GM20431 (cell line): ENCODE results near the gene IFT80.
"Not testable (repeated sequence)": the region's sequence is repeated elsewhere in the genome, so short reads cannot be mapped to it uniquely, and the experiment has no call there.

ENCODE experiments used
- in situ Hi-C: fragments of 300-500 bp; cut with MseI, MboI; formaldehyde crosslinking; loops from one replicate; pipeline ENCODE4 v1.15.0; 2020; ENCODE audit warnings: low sequenced_read_pairs; ENCODE audit not compliant: unreplicated experiment

The IFT80 gene

DNA sequence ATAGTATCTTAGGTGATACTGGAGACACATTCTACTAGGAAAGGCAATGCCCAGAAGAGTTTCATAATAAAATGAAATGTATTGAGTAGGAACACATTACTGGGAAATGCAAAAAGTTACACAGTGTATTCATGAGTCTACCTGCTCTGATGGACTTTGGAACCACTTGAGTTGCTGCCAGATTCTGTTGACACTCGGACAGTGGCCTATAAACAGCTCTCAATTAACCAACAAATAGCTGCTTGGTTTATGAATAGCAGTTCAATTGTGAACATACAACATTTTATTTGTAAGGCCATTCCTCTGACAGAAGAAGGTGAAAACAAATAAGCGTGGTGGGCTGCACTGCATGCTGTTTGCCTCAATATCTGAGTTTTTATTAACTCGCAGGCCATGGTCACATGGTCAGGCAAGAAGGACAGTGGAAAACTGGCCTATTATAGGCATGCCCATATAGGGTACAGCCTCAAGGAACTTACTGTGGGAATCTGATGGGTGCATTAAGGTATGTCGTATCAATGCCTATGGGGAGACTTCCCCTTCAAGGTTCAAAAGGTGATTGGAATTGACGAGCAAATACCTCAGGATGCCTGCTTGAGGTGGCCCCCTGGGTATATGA is 107.6 kb downstream of the IFT80 start:
- in situ Hi-C loops = no loop called here

DNA sequence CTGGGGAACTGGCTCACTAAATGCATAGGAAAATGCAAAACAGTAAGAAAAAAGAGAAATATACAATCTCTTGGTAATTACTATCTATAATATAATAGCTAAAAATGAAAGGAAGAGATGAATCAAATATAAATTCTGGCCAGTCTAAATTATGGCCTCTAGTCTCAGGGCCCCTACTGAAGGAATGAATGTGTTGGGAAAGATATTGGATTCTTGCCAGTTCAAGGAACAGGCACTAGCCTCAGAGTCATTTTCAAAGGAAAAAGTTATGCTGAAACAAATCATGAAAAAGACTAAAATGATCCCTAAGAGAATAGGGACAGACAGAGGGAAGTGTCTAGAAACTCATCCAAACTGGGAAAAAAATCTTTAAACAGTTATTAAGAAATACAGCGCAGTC is 111.4 kb downstream of the IFT80 start:
- in situ Hi-C loops = no loop called here

DNA sequence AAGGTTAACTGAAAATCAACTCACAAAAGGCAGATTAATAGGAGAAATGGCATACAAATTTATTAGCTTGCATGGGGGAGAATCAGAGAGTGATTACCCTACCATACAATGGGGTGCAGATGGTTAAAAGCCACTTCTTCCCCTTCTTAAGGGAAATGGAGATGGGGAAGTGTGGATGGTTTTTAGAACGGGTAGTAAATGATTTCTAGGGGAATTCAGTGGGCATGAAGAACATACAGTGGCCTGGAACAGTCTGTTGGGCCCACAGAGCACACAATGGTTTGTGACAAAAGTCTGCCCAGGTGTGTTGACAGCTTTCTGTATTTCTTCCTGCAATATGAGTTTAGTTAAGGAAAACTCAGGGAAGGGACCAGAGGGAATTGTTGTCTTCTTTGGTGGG is 112.8 kb downstream of the IFT80 start:
- in situ Hi-C loops = no loop called here

DNA sequence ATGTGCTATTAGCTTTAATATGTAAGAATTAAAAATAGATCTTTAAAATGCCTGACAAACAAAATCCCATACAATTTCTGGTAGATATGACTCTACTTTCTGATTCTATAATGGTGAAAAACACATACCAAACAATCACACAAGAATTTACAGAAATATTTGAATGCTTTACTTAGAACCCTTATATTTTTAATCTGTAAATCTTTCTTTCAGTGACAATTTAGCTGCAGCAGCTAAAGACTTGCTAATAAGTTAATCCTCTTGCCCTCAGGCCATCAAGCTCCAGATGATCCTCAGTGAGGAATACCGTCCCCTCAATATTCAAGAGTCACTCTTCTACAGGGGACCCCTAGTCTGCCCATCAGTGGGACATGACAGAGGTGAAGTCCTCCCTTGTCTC is 118.2 kb downstream of the IFT80 start:
- in situ Hi-C loops = no loop called here

DNA sequence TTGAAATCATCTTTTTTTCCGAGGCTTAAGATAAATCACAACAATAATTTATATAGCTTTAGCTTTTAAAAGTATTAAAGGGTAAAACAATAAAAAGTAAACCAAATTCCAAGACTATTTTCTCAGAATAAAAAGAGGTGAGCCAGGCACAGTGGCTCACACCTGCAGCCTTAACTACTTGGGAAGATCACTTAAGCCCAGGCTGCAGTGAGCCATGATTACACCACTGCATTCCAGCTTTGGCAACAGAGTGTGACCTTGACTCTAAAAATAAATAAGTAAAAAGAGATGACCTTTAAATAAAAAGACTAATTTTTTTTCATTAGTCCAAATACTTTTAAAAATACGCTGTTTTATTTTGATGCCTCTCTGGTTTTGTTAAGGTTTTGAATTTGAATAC is 119.4 kb downstream of the IFT80 start:
- in situ Hi-C loops = no loop called here

DNA sequence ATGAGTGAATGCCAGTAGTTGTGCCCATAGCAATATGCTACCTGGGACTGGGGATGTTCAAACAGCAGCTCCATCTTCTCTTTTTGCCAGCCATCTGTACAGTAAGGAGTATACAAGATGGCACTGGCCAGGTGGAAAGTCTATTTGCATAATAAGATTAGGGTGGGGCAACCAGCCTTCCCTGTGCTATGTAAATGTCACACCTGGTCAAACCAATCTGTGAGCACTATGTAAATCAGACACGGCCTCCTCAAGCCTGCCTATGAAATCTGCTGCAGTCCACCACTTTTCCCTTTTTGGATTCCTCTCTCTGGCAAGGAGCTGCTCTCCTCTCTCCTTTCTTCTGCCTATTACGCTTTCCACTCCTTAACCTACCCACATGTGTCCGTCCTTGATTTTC is 120.8 kb downstream of the IFT80 start:
- in situ Hi-C loops = no loop called here

DNA sequence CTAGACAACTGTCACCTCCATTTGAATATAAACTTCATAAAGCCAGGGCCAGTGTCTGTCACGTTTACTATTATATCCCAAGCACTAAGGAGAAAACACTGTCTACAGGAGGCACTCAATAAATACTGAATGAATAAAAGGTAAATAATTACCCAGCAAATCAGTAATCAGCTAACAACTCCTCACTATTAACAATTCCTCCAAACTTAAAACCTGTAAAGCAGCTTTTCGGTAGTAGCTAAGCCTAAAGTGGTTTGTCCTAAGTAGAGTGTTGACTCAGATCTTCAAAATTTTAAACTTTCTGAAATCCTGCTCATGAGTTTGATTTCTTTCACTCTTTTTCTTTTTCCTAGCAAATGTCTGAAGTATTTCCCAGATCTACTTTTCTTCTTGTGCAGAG is 133.9 kb downstream of the IFT80 start:
- in situ Hi-C loops = no loop called here

DNA sequence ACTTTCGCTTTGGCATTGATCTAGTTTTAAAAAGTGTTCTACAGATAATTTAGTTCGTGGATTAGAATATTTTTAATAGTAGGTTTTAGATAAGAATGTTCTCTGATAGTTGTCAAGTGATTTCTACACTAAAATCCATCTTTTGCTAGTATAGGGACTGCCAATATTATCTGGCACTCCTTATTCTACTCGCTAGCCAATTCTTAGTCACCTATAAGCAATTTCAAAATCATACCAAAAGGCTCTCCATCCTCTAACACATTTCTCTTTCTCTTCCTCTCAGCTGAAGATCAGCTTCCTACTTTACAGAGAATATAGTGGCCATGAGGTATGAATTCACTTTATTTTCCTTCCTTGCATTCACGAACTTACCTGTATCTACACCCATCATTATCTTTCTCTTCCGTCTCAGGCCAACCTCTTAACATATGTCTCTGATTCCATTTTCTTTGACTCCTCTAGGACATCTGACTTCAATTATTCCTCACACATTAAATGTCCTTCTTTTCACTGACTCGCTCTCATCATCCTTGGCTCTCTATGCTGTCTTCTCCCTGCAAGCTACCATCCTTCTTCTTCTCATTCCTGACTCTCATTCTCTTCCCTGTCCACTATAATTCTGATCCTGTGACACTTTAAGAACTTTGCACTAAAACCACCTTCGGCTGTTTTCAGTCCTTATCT is 138.3 kb downstream of the IFT80 start:
- in situ Hi-C loops = no loop called here

DNA sequence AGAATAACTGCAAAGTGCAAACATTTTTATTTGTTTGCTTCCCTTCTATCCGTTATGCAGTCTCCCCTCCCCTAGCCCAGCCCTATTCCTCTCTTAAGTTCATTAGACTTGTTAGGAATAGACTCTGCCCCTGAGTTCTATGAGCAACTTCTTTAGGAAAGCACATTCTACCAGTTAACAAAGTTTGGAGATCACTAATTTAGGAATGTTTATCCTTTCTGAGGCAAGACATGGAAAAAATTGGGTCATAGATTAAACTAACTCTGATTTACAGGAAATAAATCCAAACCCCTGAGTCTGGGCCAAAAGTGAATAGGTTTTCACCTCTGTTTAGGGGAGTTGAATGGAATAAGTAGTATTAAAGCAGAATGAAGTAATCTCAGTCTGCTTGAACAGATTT is 139.4 kb downstream of the IFT80 start:
- in situ Hi-C loops = no loop called here

DNA sequence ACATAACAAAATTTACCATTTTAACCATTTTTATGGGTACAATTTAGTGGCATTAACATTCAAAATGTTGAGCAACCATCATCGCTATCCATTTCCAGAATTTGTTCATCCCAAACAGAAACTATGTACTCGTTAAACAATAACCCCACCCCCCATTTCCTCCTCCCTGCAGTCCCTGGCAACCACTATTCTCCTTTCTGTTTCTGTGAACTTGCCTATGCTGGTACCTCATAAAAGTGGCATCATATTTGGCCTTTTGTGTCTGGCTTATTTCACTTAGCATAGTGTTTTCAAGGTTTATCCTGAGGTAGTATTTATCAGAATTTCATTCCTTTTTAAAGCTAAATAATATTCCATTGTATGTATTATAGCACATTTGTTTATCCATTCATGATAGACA is 141.4 kb downstream of the IFT80 start:
- in situ Hi-C loops = no loop called here

DNA sequence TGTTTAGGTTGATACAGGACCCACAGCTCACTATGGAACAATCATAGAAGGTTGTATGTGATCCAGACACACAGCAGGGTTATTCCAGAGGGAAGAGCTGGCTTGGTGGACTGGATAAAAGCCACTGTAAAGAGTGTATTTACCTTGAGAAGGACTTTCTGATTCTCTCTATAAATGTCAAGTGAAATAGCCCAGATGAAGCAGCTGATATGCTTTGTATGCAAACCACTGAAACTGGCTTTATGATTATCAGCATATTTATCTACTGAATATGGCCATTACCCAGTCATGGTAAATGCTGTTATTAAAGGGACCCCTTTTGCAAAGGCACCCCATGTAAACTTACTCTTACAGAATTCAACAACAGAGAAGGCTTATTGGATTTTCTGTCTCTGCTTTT is 145.7 kb downstream of the IFT80 start:
- in situ Hi-C loops = no loop called here

DNA sequence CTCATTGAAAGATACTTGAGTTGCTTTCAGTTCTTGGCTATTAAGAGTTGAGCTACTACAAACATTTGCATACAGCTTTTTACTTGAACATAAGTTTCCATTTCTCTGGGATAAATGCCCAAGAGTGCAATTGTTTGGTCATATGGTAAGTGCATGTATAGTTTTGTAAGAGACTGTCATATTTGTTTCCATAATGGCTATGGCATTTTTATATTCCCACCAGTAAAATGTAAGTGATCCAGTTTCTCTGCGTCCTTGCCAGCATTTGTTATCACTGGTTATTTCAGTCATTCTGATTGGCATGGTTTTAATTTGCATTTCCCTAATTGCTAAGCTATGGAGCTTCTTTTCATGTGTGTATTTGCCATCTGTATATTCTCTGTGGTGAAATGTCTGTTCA is 151.3 kb downstream of the IFT80 start:
- in situ Hi-C loops = no loop called here

DNA sequence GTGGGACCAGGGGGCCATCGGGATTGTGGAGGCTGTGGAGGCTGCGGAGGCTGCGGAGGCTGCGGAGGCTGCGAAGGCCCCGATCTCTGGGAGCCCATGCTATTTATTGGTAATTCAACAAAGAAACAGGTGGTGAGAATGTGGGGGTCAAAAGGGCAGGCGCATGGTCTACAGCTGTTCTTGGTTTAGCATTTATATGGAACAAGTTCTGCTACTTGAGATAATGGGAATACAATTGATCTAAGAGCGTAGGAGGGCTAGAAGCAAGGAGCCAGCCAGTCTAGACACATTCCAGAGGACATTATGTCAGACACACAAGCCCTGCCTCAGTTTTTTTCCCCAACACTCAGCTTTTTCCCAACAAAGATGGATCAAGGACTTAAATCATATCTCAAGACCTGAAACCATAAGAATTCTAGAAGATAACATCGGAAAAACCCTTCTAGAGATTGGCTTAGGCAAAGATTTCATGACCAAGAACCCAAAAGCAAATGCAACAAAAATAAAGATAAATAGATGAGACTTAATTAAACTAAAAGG is 153.7 kb downstream of the IFT80 start:
- in situ Hi-C loops = no loop called here

DNA sequence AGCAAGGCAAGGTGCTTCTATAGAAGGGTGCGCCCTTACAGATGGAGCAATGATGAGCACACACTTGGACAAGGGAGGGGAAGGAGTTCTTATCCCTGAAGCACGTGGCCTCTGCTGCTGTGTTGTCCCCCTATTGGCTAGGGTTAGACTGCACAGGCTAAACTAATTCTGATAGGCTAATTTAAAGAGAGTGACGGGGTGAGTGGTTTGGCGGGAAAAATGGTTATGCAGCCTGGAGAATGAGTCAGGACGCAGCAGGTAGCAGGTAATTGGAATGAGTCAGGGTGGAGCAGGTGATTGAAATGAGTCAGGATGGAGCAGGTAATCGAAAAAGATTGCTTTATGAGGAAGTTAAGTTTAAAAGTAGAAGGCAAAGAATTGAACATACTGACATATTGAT is 158.3 kb downstream of the IFT80 start:
- in situ Hi-C loops = not testable (repeated sequence)

DNA sequence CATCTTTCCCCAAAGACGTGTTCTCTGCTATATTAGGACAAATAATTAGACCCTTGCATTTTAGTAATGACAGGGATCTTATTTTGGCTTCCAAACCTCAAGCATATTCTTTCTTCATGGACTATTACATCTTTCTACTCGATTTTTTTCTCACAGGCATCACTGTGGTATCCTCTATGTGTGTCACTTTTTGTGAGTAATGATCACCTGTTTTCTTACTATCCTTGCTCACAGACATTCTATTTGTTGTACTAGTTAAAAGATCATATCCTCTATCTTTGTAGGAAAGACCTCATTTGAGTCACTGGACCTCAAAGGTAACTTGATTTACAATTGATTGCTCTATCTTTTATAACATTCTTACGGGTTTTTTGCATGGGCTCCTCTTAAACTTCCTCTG is 167.0 kb downstream of the IFT80 start:
- in situ Hi-C loops = no loop called here

DNA sequence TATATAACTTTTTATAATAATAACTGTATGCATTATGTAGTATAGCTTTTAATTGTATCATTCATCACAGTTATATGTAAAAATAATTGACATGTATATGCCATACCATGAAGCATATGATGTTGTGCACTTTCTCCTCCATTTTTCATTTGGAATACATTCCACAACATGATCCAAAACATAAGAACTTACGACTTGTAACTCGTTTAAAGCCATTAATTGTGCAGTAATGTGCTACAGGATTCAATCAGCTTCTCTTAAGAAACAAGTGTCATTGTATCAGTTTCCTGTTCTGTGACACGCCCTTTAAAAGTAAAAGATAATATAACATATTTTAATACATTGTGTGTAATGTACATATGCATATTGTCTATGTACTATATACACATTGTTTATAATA is 171.6 kb downstream of the IFT80 start:
- in situ Hi-C loops = no loop called here

DNA sequence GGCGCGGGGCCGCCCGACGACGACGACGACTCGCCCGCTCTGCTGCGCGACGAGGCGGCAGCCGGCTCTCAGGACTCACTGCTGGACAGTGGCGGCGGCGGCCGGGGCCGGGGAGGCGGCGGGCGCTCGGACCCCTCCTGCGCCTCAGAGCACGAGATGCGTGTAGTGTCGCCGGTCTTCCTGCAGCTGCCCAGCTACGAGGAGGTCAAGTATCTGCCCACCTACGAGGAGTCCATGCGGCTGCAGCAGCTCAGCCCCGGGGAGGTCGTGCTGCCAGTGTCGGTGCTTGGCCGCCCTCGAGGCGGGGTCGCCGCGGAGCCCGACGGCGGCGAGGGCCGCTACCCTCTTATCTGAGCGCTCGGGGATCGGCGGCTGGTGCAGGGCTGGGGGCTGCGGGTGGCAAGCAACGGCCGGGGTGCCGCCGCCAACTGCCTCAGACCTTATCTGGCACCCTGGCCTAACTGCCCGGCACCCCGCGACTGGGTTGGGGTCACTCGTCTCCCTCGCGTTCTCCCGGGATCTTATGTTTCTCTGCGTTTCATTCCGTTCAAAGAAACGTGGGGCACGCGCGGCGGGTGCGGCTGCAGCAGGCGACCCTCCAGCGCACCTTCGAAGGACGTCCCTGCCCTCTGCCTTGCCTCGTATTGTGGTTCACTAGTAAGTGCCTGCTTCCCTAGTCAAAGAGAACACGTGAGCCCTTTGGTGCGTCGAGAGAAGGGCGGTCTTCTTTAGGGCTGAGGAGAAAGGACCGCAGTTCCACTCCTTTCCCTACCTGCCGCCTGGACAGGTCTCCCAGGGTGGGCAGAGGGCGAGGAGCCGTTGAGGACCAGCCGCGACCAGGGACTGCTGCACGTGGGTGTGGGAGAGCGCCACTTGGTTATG is 172.8 kb downstream of the IFT80 start:
- in situ Hi-C loops = no loop called here

DNA sequence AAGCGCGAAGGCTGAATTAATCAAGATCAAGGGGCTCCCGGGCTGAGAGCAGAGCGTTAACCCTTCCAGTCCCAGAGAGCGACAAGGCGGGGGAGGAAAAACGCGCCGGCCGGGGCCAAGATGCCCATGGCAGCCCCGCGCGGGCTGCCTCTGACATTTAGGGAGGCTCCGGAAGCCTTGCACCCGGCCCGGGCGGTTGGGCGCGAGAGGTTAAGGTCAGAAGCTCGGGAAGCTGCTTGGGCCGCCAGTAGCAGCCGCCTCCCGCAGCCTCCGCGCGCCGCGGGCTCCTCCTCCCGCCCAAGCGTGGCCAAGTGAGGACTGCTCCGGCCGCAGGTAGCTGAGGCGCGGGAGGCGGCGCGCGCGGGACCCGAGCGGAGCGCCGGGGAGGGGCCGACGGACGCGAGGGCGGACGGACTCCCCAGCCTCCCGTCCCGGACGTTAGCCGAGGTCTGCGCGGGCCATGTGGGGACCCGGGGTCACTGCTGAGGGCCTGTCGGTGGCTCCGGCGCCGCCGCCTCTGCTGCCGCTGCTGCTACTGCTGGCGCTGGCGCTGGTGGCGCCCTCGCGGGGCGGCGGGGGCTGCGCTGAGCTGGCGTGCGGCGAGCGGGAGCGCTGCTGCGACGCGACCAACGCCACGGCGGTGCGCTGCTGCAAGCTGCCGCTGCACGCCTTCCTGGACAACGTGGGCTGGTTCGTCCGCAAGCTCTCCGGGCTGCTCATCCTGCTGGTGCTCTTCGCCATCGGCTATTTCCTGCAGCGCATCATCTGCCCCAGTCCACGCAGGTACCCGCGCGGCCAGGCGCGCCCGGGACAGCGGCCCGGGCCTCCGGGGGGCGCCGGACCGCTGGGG is 173.6 kb downstream of the IFT80 start, which contains the start of gene C3orf80:
Gene C3orf80, plus strand, starts transcription at position 247 of the 850 bp plus-strand sequence. Its CDS starts 214 bp downstream, at position 461.
- in situ Hi-C loops = no loop called here

DNA sequence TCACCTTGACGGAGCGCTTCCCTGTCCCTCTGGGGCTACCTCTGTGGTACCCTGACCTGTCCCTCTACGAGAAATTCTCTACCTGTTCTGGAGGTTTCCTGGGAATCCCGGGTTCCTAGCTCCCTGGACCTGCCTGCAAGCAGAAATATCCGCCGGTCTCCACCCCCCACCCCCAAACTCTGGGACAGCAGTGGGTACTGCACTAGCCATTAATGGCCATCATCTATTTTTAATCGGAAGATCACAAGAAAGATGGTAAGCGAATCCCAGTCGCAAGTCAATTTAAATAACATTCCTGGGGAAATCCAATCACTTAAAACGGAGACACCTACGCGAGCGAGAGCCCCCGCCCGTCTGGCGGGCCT is 174.2 kb downstream of the IFT80 start:
- in situ Hi-C loops = no loop called here

DNA sequence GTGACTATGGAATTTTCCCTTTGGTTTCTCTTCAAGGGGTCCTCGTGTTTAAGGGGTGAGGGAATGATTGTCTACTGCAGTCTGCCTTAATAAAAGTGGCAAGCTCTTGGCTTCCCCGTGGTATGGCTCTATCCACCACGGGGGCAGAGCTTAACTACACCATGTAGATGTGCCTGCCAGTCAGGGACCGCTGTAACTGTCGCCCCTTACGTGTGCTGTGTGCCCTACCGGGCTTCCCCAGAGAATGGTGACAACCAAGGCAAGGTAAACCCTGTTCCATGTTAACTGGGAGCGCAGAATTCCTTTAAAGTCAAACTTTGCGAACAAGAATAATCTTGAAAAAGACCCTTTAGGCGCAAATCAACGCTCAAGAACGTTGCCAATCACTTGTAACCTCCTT is 174.8 kb downstream of the IFT80 start:
- in situ Hi-C loops = no loop called here
